HG03520 (cell line): ENCODE data around the gene DCAF7.

Experiments
- ATAC-seq: cut with Tn5 transposase; IDR thresholded peaks from one replicate; pipeline ENCODE4 v1.9.1; 2021; ENCODE audit warnings: mild to moderate bottlenecking, moderate library complexity; ENCODE audit not compliant: unreplicated experiment

DCAF7 gene

DNA sequence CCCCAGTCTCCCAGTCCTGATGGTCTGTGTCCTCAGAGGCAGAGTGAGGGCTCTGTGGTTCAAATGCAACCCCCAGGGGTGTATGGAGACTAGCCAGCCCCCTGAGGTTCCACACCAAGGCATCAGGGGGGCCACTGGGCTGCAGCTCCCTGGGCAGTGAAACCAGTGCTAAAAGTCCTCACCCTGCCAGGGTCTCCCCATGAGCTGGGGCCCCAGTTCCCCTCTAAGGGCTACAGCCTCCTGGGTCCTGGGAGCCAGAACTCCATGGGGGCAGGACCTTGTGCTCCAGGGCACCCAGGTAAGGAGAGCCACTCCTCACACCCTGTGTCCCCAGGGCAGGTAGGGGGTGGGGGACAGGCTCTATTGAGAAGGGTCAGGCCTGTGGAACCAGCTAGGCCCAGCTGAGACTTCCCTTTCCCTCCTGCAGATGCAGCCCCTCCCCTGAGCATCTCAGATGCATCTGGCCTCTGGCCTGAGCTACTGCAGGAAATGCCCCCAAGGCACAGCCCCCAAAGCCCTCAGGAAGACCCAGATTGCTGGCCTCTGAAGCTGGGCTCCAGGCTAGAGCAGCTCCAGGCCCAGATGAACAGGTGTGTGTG is 6.4 kb upstream of the DCAF7 start:
- ATAC-seq = no peak

DNA sequence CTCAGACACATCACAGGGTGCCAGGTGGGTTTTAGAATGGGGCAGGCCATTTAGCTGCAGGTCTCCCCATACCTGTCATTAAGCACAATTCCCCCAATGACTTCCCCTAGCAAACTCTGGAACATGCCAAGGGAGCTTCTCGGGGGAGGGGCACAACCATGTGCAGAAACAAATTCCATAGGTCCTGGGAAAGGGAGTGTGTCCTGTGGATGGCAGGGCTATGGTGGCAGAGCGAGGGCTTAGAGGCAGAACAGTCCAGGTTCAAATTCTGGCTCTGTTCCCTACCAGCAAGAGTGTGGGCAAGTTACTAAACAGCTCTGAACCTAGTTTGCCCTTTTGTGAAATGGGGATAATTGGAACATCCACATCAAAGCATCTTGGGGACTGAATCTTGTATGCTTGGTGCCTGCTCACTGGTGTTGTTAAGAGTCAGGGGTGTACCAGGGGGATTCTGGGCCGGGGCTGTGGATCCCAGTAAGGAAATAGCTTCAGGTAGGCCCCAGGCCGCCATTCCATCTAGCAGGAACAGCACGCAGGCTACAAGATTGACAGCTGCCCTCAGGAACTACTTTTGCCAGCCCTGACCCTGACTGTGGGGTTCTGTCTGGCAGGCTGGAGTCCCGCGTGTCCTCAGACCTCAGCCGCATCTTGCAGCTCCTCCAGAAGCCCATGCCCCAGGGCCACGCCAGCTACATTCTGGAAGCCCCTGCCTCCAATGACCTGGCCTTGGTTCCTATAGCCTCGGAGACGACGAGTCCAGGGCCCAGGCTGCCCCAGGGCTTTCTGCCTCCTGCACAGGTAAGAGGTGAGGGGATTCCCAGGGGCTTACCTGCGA is 5.6 kb upstream of the DCAF7 start:
- no peak for ATAC-seq

DNA sequence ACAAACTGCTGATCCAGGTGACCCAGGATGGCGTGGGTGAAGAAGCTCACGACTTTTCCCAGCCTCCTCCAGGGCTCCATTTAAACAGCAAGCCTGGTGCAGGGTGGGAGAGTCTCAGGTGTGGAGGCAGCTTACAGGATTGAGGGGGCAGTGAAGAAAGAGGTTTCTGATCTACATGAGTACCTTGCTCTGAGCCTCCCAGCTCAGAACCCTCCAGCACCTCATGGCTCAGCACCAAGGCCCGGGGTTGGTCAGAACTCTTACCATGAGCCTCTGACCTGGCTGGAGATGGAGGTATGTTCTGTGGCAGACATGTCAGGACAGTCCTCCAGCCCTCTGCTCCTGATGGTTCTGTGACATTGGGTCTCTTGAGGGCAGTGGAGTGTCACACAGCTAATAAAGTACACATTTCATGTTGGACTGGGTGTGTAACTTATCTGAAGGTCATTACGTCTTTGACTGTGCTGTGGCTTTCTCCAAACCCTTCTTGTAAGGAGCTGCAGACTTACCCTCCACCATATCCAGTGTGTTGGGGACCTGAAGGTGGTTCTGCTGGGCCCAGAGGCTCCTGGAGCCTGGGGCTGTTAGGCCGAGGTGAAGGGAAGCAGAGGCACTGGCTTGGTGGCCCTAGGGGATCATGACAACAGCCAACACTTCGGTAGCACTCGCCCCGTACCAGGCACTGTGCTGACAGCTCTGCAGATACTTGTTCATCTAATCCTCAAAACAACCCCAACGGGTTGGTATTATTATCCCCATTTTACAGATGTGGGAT is 3.8 kb upstream of the DCAF7 start:
- ATAC-seq = no peak

DNA sequence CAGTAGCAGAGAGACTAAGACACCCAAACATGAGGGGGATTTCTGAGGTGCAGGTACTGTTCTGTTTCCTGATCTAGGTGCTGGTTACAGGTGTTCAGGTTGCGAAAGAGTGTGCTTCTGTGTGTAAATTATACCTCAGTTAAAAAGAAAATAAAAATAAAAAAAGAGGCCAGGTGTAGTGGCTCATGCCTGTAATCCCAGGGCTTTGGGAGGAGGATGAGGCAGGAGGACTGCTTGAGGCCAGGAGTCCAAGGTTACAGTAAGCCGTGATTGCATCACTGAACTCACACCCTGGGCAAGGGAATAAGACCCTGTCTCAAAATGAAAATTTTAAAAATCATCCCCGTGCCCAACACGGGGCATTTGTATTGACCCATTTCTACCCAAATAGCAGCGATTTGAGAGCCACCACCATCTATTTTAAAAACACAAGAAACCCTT is 3.2 kb upstream of the DCAF7 start:
- ATAC-seq = no peak

DNA sequence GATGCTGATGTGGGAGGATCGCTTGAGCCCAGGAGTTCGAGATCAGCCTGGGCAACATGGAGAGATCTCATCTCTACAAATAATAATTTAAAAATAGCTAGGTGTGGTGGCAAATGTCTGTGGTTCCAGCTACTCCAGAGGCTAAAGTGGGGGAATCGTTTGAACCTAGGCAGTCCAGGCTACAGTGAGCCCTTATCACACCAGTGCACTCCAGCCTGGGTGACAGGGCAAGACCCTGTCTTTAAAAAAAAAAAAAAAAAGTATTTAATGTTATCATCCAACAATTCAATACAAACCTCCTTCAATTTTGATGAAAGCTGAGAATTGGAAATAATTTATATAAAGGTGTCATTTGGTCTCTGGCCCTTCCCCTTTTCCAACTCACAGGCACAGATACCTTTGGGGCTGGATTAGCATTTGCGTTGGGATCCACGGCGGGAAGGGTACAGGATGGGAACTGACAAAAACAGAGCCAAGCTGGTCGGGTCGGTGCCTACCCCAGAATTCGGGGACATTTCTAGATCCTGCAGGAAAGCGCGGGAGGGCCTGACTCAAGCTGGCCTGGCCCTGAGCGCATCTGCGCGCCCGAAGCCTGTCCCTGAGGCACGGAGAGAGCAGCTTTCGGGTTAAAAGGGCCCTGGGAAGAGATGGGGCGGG is 860 bp upstream of the DCAF7 start:
- ATAC-seq = peak; percentile 1

DNA sequence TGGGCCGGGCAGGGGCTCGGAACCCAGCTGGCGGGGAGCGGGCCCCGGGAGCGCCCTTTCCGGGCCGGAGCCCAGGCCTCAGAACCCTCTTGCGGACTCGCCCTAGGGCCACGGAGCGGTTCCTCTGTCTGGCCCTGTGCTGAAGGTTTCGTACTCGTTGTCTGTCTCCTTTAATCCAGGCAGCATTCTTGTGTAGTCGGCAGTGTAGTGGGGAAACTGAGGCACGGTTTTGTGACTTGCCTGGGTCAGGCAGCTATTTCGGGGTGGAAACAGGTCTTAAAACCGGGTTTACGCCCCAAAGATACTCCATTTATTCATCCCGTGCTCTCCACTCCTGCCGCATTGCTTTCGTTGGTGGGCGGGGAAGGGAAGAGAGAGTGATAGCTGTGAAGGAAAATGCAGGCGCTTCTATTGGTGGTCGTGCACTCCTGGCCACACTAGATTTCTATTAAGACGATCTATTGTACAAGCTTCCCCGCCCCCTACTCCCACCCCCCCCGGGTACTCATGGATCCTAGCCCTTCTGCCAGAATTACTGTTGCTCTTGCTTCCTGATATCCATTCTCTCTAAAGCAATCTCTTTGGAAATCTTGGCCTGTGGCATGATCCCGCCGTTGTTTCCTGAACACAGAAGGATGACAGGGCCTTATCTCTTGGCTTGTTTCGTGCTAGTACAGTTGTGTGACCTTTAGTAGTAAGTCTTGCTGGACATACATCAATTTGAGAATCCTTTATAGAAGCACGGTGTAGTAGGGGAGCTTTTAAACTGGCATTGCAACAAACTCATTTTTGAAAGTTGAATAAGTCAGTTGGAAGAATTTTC is 751 bp downstream of the DCAF7 start:
- ATAC-seq = no peak

DNA sequence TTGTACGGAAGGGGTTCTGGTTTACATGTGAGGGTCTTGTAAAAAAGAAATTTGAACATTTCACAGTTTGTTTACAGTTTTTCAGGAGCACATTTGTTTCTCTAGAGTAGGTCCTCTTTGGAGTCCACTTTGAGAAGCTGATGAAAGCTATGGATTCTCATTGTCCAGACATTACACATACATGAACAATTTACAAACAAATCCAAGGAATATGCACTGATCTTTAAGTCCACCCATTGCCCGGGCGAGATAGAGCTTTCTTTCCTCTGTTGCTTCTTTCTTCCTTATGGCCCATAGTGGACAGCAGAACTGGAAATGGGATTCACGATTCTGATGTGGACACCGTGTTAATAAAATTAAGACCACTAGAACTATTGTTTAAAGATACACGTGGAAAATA is 1.9 kb downstream of the DCAF7 start:
- no peak for ATAC-seq

DNA sequence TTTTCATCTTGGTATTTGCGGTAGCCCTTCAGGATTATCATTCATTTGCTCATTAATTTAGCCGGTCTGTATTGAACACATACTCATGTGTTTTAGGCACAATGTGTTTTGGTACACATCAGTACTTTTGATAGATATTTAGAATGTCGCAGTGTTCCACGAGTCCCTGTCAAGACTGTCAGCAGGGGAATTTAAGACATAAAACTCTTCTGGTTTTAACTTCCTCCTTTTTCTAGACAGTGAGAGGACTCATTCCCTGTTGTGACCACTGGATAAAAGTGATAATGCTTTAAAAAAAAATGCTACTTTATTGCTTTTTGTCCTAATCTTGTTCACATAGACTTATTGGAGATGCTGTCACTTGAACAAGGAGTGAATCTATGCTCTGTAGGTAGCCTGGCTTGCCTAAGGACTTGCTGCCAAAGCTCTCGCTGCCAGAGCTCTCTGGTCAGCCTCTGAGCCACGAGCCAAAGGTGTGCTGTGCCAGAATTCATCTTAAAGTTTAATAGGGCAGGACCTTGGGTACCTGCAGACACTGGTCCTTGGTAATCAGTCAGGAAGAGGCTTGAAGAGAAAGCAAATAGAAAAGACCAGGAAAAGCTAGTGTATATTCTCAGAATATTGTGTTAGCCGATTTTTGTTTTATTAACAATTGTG is 5.4 kb downstream of the DCAF7 start:
- no peak for ATAC-seq

GRCh38 chr17:63557416-63557815 is 7.1 kb downstream of the DCAF7 start:
- ATAC-seq = no peak

DNA sequence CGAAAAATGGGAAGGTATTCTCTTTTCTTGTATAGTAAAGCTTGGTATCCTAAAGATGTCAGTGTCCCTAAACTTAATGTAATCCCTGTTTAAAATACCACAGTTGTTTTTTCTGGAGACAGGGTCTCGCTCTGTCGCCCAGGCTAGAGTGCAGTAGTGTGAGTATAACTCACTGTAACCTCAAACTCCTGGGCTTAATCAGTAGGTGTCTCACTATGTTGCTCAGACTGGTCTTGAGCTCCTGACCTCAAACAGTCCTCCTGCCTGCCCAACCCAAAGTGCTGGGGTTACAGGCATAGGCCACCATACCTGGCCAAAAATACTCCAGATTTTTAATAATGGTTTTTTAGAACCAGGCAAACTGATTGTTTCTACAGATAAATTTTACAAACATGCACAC is 8.2 kb downstream of the DCAF7 start:
- ATAC-seq = no peak

GRCh38 chr17:63561819-63562218 is 11.5 kb downstream of the DCAF7 start:
- no peak for ATAC-seq

DNA sequence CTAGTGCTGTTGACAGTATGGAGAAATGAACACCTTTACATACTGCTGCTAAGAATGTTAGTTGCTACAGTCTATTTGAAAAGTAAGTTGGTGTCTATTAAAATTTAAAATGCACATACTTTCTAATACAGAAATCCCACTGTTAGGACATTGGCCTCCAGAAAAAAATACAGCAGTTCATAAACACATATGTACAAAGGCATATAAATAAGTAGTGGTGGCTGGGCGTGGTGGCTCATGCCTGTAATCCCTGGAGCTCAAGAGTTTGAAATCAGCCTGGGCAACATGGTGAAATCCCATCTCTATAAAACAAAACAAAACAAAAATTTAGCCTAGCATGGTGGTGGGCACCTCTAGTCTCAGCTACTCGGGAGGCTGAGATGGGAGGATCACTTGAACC is 13.1 kb downstream of the DCAF7 start:
- ATAC-seq = no peak

DNA sequence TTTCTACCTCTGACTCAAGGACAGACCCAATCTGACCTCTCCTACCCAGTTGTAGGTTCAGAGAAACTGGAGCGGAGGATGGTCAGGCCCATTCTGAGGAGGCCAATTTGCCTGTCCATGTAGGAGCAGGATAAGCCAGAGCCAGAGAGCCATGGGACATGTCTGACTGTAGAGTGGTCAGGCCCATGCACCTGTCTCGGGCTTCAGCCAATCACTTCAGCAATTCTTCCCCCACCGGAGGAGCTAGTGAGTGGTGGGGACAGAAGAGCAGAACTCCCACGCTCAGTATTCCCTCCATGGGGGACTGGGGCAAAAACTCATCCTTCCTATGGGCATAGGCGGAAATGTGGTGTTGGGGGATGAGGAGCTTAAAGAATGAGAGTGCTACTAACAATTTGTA is 14.3 kb downstream of the DCAF7 start:
- ATAC-seq = no peak

- ATAC-seq = no peak
Observed at GRCh38 chr17:63567229-63567628, 17.0 kb downstream of the DCAF7 start.

- ATAC-seq = no peak
Observed at GRCh38 chr17:63568563-63568962, 18.3 kb downstream of the DCAF7 start.

DNA sequence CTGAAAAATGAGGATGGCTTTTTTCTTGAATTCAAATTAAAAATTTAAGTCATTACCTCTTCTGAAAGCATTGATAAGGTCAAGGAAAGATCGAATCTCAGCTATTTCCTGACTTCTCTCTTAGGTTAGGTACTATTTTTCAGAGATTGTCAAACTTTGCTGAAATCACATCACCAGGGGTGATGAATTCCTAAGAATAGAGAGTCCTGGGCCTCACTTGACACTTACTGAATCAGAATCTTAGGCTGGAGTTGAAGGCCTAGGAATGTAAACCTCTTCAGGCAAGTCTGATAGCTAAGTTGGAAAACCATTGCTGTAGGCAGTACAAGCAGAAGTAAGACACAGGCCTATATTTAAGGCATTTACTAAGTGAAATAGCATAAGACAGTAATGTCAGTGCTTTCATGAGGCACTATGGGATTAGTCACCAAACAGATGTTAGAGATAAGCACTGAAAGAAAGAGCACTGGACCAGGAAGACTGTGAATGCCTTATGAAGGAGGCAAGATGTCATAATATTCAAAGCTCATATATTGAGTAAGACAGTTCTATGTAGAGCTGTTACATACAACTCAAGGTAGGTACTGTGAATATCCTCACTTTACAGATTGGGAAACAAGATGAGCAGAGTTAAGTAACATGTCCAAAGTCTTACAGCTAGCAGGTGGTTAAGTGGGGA is 21.5 kb downstream of the DCAF7 start:
- no peak for ATAC-seq

DNA sequence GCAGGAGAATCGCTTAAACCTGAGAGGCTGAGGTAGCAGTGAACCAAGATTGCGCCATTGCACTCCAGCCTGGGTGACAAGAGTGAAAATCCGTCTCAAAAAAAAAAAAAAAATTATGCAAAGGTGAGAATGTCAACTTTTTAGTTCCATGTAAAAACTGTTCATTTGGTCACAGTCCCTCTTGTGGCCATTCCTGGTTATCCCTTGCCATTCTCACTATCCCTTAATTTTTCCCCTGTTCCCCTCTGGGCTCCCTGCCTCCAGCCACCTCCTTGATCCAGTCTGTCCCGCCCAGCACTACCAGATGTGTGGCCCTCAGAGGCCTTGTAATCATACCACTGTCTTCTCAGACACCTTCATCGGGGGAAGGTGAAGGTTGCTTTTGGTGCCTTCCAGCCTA is 23.4 kb downstream of the DCAF7 start:
- no peak for ATAC-seq

DNA sequence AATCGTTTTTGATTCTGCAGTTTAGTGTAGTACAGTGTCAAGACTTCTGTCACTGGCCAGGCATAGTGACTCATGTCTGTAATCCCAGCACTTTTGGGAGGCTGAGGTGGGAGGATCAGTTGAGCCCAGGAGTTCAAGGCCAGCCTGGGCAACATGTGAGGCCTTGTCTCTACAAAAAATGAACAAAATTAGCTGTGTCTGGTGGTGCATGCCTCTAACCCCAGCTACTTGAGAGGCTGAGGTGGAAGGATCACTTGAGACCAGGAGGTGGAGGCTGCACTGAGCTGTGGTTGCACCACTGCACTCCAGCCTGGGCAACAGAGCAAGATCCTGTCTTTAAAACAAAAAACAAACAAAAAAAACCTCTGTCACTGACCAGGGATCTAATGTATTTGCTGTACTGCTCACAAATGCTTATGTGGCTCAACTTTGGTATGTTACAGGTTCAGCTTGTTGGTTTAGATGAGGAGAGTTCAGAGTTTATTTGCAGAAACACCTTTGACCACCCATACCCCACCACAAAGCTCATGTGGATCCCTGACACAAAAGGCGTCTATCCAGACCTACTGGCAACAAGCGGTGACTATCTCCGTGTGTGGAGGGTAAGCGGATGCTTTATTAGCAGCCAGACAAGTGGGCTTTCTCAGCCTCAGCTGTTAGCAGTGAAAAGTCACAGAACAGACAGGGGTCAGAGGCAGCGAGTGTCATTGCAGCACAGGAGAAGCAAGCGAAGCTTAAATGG is 27.9 kb downstream of the DCAF7 start:
- ATAC-seq = no peak

- no peak for ATAC-seq
Observed at GRCh38 chr17:63578769-63579111, 28.5 kb downstream of the DCAF7 start.
